ENCODE data around the gene FLACC1. TPM values are rescaled to one million over a fixed set of nuclear protein-coding genes. Genes with fewer than 3 reads are reported as not detected.

FLACC1 gene
- total and polyA plus RNA-seq, 2 donors (not counting 1 experiment from before 2014, with no cell fraction given), result 1.5 to 5.0 TPM

DNA sequence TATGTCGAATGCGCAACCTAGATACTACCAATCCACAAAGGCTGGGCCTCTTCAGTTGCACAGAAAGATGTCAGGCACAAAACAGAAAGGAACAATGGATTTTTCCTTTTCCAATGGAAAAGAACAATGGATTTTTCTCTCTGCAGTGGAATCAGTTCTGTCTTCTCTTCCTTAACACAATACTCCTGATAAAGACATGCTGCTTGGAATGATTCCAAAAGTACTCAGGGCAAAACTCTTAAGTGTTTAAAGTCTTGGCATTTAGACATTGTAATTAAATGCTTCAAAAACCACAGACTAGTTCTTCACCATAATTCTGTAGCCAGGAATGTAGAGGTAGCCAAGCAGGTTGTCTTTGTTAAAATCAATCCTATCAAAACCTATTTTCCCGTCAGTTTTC lies 46.7 kb upstream of the FLACC1 start:
- WGBS (ENCODE audit: insufficient coverage), result 100% methylated on average over 2 of the region's 3 CpGs
- H4K20me1 ChIP-seq (ENCODE audit: control insufficient read depth, insufficient read depth, low read length, poor library complexity, severe bottlenecking), result peaks cover 5% of the 10 kb centered on the region
- peaks cover 13 to 20% of the 10 kb centered on the region in 2 experiments for H3K36me3 ChIP-seq (replicated peaks in 1 of 2; ENCODE audit: control extremely low read depth in 1 of 2, control insufficient read depth in 1 of 2, extremely low read depth in 1 of 2, insufficient read depth in 2 of 2, low read length in 1 of 2)
- Mint-ChIP-seq H3K27ac (no peak overlapping the region), H3K4me3 (no peak overlapping the region), H3K27me3 (no peaks in the 10 kb centered on the region), H3K9me3 (ENCODE audit: insufficient read depth) (no peaks in the 10 kb centered on the region), H3K4me1 (peaks cover 14% of the 10 kb centered on the region)
- H3K4me3 ChIP-seq (ENCODE audit: control extremely low read depth in 1 of 5, extremely low read depth in 1 of 5, insufficient read depth in 1 of 5, low read depth in 2 of 5, low read length in 4 of 5), result no peak overlapping the region
- no peak overlapping the region for H3K9ac ChIP-seq (ENCODE audit: low read length)
- ATAC-seq (ENCODE audit: low read depth), result no peak
- CTCF ChIA-PET, result no interaction called here
- POLR2A ChIA-PET, result no interaction called here
- no peaks in the 10 kb centered on the region for H3K4me1 ChIP-seq (ENCODE audit: control insufficient read depth in 2 of 2, insufficient read depth in 2 of 2, low read length in 2 of 2)
- intact Hi-C loops (cut with micrococcal nuclease), result no loop called here
- H3K27me3 ChIP-seq (replicated peaks in 1 of 4; ENCODE audit: control extremely low read depth in 1 of 4, control insufficient read depth in 3 of 4, insufficient read depth in 4 of 4, low read length in 3 of 4), result no peaks in the 10 kb centered on the region
- no peak overlapping the region for H2AFZ ChIP-seq (ENCODE audit: insufficient read depth, low read depth, low read length, poor library complexity, severe bottlenecking)
- no peak overlapping the region for H3K4me2 ChIP-seq (replicated peaks; ENCODE audit: low read depth, low read length, poor library complexity, severe bottlenecking)
- H3K79me2 ChIP-seq (ENCODE audit: control insufficient read depth, insufficient read depth, low read length), result peaks cover 80% of the 10 kb centered on the region
- H3K27ac ChIP-seq (ENCODE audit: low read length in 2 of 2), result no peak overlapping the region
- DNase-seq, result no peak
- TF ChIP-seq CTCF (IDR thresholded peaks at IDR 0.05) (no peak), EZH2 (IDR thresholded peaks at IDR 0.05; ENCODE audit: borderline replicate concordance, insufficient read depth, low read depth, low read length, poor library complexity, severe bottlenecking) (no peak)
- H3K9me3 ChIP-seq (ENCODE audit: control extremely low read depth in 1 of 3, control insufficient read depth in 2 of 3, insufficient read depth in 1 of 3, low read length in 2 of 3), result no peaks in the 10 kb centered on the region

DNA sequence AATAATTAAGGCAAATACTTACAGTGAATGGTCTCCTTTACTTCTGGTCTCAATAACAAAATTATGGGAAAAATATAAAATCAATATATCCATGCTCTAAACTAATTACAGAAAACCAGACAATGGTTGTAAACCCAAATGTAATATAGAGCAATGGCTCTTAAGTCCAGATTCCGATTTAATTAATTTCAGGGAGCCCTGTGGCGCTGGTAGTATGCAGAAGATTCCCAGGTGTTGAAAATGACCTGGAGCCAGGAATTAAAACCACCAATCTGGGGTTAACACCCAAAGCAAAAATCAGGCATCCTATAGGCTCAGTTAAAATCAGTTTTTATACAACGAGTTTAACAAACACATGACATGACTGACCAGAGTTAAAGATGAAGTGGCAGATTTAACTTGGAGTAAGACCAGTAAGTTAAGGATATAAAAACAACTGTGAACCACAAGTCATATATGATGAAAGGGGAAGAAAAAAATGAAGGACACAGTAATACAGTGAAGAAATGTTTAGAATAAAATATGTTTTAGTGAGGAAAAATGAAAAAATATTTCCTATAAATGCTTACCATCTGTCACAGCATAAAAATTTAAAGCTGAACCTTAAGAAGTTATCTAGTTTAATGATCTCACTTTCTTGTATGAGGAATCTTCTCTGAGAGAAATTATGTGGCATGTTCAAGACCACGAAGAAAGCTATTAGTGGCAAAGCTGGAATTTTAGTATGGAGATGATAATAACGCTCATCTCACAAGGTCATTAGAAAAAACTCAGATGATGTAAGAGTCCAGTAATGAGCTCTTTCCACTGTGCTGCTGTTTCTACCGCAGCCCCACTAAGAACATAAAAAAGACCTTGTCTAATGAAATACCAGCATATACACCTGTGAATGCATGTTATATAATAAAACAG lies 45.8 kb upstream of the FLACC1 start:
- no peak overlapping the region for H3K4me3 Mint-ChIP-seq
- intact Hi-C loops (cut with micrococcal nuclease), result no loop called here
- H4K20me1 ChIP-seq (ENCODE audit: control insufficient read depth, insufficient read depth, low read length, poor library complexity, severe bottlenecking), result peaks cover 5% of the 10 kb centered on the region
- H3K27me3 Mint-ChIP-seq, result no peaks in the 10 kb centered on the region
- H3K79me2 ChIP-seq (ENCODE audit: control insufficient read depth, insufficient read depth, low read length), result peaks cover 72% of the 10 kb centered on the region
- ChIA-PET POLR2A (no interaction called here), CTCF (no interaction called here)
- H3K27ac ChIP-seq (ENCODE audit: low read length in 2 of 2), result no peak overlapping the region
- peaks cover 14% of the 10 kb centered on the region for H3K4me1 Mint-ChIP-seq
- no peaks in the 10 kb centered on the region for H3K9me3 Mint-ChIP-seq (ENCODE audit: insufficient read depth)
- TF ChIP-seq CTCF (IDR thresholded peaks at IDR 0.05) (no peak), EZH2 (IDR thresholded peaks at IDR 0.05; ENCODE audit: borderline replicate concordance, insufficient read depth, low read depth, low read length, poor library complexity, severe bottlenecking) (no peak)
- peaks cover 19 to 20% of the 10 kb centered on the region in 2 experiments for H3K36me3 ChIP-seq (replicated peaks in 1 of 2; ENCODE audit: control extremely low read depth in 1 of 2, control insufficient read depth in 1 of 2, extremely low read depth in 1 of 2, insufficient read depth in 2 of 2, low read length in 1 of 2)
- 88% methylated on average over 1 of the region's 6 CpGs for WGBS (ENCODE audit: insufficient coverage)
- H3K9ac ChIP-seq (ENCODE audit: low read length), result no peak overlapping the region
- no peak overlapping the region for H3K4me2 ChIP-seq (replicated peaks; ENCODE audit: low read depth, low read length, poor library complexity, severe bottlenecking)
- no peaks in the 10 kb centered on the region for H3K27me3 ChIP-seq (replicated peaks in 1 of 4; ENCODE audit: control extremely low read depth in 1 of 4, control insufficient read depth in 3 of 4, insufficient read depth in 4 of 4, low read length in 3 of 4)
- ATAC-seq (ENCODE audit: low read depth) (no peak), DNase-seq (no peak)
- no peak overlapping the region for H2AFZ ChIP-seq (ENCODE audit: insufficient read depth, low read depth, low read length, poor library complexity, severe bottlenecking)
- no peak overlapping the region for H3K4me3 ChIP-seq (ENCODE audit: control extremely low read depth in 1 of 5, extremely low read depth in 1 of 5, insufficient read depth in 1 of 5, low read depth in 2 of 5, low read length in 4 of 5)
- H3K9me3 ChIP-seq (ENCODE audit: control extremely low read depth in 1 of 3, control insufficient read depth in 2 of 3, insufficient read depth in 1 of 3, low read length in 2 of 3), result no peaks in the 10 kb centered on the region
- H3K4me1 ChIP-seq (ENCODE audit: control insufficient read depth in 2 of 2, insufficient read depth in 2 of 2, low read length in 2 of 2), result no peaks in the 10 kb centered on the region
- no peak overlapping the region for H3K27ac Mint-ChIP-seq

All from B cell (primary cell).